HG03097 (cell line): ENCODE measurements around the gene SRBD1.
"Not testable (repeated sequence)": the region's sequence is repeated elsewhere in the genome, so short reads cannot be mapped to it uniquely, and the experiment has no call there.

Experiments used
- ATAC-seq: cut with Tn5 transposase; IDR thresholded peaks from one replicate; pipeline ENCODE4 v1.9.1; 2021; ENCODE audit not compliant: unreplicated experiment, low FRiP score

The SRBD1 gene

GRCh38 chr2:45435316-45435715 lies 175.8 kb downstream of the SRBD1 start:
- no peak for ATAC-seq

GRCh38 chr2:45433363-45433762 lies 177.7 kb downstream of the SRBD1 start:
- ATAC-seq = no peak

DNA sequence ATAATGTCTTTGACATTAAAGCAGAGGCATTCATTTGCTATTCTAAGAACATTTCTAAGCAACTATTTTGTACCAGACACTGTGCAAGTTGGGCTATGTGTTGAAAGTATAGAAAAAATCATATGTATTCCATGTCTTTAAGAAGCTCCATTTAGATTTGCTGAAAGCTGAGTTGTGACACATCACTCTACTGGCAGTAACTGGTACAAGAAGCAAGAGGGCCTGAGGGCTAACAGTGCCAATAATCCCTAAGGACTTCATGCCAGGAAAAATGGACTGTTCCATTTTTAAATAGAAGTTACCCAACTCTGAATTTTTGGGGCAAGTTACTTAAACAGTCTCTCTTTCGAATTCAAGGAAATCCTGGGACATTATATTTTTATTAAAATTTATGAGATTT lies 178.7 kb downstream of the SRBD1 start:
- ATAC-seq = no peak

DNA sequence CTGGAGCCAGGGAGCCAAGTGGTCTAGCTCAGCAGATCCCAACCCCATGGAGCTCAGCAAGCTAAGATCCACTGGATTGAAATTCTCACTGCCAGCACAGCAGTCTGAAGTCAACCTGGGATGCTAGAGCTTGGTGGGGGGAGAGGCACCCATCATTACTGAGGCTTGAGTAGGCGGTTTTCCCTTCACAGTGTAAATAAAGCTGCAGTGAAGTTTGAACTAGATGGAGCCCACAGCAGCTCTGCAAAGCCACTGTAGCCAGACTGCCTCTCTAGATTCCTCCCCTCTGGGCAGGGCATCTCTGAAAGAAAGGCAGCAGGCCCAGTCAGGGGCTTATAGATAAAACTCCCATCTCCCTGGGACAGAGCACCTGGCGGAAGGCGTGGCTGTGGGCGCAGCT lies 185.0 kb downstream of the SRBD1 start:
- ATAC-seq = not testable (repeated sequence)

GRCh38 chr2:45422921-45423320 lies 188.1 kb downstream of the SRBD1 start:
- ATAC-seq = no peak

DNA sequence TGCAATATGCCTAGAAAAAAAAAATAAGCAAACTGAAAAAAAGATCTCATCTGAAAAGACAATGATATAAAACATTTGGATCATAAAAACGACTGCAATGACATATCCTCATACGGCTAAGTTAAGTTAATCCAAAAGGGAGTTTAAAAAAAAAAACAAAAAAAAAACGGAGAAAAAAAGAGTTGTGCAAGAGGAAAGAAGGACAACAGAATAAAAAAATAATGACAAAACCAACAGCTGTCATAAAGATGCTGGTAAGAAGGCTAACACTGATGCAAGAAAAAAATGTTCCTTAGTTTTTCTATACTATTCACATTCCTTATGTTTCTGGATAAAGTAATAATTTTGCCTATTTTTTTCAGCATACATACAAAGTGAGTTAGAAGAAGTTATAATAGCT lies 192.5 kb downstream of the SRBD1 start:
- no peak for ATAC-seq

DNA sequence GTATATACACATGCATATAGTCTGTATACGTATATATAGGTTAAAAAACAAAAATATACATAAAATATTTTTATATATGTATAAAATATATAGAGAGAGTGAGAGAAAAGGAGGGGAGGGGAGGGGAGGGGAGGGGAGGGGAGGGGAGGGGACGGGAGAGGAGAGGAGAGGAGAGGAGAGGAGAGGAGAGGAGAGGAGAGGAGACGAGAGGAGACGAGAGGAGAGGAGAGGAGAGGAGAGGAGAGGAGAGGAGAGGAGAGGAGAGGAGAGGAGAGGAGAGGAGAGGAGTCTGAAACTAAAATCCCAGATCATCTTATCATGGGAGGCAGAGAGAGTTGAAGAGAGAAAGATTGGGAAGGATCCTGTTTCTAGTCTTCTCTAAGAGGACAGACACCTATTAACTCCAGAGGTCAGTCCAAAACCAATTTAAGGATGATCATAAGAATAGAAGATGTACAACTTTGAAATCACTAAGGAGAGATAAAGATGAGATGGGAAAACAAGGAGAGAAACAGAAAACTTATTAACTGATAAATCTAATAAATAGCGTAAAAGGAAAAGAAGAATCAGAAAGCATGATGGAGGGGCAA lies 195.4 kb downstream of the SRBD1 start:
- no peak for ATAC-seq

DNA sequence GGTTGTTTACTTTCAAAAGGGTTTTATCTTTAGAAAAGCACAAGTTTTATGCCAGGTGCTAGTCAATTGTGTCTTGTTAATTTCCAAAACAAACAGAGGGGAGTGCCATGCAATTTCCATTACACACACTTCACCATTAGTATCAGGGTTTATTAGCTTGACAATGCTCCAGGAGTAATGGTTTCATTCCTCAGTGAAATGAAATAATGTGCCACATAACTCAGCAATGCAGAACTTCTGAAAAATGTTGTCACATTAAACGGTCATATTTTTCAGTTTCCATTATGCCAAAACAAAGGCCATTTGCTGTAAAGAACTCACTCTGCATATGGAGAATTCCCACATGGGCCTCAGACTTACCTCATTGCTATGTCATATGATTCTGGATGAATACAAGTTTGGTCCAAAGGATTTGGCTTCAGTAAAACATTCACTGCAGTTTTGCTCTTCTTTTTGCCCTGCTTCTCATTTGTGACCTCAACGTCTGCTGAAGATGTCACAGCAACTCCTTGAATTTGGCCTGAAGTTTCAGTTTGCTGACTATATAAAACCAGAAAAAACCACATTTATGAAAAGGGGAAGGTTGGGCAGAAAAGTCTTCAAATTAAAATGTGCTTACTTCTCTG lies 198.2 kb downstream of the SRBD1 start:
- ATAC-seq = no peak

- ATAC-seq = no peak
These were observed 201.4 kb downstream of the SRBD1 start for GRCh38 chr2:45409677-45410076.

DNA sequence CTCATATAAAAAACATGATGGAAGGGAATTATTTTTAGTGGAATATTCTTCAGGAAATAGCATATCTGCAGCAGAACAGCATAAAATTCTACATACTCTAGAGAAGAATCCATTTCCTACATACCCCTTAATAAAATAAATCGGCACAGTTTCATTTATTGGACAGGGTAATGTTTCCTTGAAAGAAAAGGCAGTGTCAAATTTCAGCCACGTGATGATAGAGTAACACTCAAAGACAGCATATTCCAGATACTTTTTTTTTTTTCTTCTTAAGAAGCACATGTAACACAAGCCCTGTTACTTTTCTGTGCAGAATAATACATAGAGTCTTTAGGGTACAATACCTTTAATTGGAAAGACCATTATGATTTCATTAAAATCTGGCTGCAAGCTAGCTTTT lies 204.4 kb downstream of the SRBD1 start:
- no peak for ATAC-seq

DNA sequence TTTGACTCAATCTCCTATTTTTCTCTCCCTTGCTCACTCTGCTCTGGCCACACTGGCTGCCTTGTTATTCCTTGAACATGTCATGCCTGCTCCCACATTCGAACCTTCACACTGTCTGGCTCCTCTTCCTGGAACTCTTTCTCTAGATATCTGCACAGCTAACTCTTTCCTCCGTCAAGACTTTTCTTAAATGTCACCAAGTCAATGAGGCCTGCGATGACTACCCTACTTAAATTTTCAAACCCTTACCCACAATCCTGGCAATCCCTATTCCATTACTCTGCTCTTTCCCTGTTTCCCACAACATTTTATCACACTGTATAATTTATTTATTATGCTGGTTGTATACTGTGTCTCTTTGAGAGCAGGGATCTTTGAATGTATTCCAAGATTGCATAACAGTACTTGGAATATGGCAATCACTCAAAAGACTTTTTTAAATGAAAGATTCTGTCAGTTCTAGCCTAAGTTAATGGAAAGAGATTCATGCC lies 206.2 kb downstream of the SRBD1 start:
- no peak for ATAC-seq

- ATAC-seq = no peak
These were observed 208.0 kb downstream of the SRBD1 start for GRCh38 chr2:45403036-45403435.

GRCh38 chr2:45401431-45401922 lies 209.6 kb downstream of the SRBD1 start:
- no peak for ATAC-seq

DNA sequence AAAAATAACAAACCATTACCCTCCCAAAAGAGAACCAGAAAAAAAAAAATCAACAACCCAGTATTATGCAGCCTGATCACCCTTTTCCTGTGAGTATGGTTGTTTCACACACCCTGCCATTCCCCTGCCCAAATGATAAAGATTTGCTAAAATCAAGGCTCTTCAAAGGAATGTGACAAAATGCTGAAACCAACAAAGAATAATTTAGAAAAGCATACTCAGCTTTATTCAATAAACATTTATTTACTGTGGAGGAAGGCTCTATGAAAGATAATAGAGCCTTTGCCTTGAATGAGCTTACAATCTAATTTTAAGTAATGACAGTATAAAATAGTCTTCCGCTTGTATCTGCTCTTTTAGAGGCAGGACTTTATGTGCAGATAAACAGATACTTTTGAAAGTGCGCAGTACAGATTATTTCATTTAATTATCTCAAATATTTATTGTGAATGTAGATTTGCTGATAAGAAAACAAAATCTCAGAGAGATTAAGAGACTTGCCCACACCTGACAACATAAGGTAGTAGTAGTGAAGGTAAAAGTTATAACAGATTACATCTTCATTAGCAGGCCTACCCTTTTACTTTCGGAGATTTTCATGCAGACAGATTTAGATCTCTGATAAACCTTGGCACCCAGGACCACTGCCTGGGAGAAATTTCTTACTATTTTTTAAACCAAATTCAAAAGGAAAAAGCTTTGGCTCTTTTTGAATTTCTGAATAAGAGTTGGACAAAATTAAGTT lies 211.9 kb downstream of the SRBD1 start:
- ATAC-seq = no peak

DNA sequence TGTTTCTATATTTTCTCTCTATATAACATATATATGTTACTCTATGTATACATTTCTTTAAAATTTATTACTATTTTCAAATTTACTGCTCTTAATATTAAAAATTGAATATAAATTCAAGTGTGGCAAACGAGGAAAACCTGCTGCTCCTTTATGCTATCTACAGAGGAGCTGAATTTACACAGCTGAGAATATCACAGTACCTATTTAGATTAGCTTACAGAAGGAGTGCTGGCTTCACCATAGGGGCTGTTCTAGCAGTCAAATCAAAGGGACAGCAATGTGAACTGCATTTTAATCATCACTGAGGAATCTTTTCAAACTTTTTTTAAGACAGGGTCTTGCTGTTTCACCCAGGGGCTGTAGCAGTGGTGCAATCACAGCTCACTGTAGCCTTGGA lies 213.8 kb downstream of the SRBD1 start:
- no peak for ATAC-seq

DNA sequence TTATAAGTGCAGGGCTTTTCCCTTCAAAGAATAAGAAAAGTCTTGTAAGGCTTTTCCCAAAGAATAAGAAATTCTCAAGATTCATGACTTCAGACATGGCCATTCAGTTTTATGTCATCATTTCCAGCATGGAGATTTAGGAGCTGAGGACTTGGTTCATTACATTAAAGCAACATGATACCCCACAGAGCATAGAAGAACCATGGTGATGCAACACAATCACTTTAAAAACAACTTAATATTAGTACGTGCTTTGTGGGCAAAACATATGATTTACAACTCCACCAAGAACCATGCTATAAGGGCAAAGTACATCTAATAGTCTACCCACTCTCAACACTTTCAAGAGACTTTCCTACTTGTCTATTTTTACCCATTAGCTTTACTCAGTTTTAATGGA lies 214.4 kb downstream of the SRBD1 start:
- no peak for ATAC-seq

DNA sequence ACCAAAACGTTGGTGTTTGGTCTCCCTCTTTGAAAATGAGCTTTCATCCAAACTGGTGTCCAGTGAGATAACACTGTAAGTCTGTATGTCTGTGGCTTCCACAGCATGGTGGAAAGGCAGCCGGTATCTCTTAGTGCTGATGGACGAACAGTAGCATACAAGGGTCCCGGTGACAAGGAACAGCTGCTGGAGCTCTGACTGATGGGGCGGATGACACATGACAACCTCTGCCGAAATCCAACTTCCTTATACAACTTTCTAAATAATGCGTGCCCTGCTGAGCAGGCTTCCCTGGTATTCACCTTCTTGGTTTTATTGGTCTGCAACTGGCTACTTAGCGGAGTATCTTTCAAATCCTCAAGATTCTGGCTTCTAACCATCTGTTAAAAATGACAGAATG lies 216.2 kb downstream of the SRBD1 start:
- no peak for ATAC-seq

- ATAC-seq = no peak
These were observed 216.9 kb downstream of the SRBD1 start for GRCh38 chr2:45394216-45394615.

GRCh38 chr2:45391866-45392265 lies 219.2 kb downstream of the SRBD1 start:
- no peak for ATAC-seq

DNA sequence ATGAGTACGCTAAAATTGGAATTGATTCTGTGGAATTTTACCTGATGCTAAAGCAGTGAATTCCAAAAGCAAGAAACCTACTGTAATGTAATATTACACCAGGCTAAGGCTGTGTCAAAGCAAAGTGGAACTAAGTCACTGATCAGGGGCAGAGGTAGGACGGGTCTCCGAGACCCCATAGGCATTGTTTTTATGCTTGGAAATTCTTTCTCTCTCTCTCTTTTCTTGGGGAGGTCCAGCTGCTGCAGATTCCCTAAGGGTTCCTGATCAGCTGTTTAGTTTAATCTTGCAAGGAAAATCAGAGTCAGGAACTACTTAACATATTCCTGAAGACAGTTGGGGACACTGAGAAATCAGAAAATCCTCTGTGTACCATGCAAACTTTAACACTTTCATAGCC lies 220.2 kb downstream of the SRBD1 start:
- ATAC-seq = no peak

DNA sequence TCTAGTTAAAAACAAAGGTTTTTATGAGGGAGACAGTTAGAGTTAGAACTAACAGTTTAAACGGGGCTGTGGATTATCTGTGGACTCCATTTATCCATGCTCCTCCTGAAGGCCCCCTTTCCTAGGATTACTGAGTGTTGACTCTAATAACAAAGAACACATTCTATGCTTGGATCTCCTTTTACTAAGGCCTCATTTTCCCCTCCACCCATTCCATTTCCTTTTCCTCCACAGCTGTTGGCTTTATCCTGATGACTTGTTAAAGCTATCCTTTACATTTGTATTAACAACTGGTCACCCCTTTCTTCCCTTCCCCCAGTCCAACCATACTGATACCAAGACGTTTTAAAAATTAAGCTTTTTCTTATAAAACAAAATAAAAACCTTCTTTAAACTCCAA lies 220.6 kb downstream of the SRBD1 start:
- no peak for ATAC-seq
